GM06990 (cell line): ENCODE results near the gene AXL.
"Not testable (repeated sequence)": the region's sequence is repeated elsewhere in the genome, so short reads cannot be mapped to it uniquely, and the experiment has no call there.

Experiments used
- DNase-seq: peaks from one replicate; pipeline ENCODE4 v3.0.0-alpha.2; 2011; ENCODE audit not compliant: insufficient read length; ENCODE audit errors: extremely low read depth
- H3K27me3 ChIP-seq: replicated peaks from 2 replicates; pipeline ENCODE4 v1.6.0; 2011; ENCODE audit warnings: low read length; ENCODE audit not compliant: control insufficient read depth, insufficient read depth
- H3K36me3 ChIP-seq: 2 replicates; pipeline ENCODE4 v1.5.1; 2011; ENCODE audit warnings: low read length; ENCODE audit not compliant: control insufficient read depth, insufficient read depth
- H3K4me3 ChIP-seq: replicated peaks from 2 replicates; pipeline ENCODE4 v1.5.1; 2011; ENCODE audit warnings: low read depth, mild to moderate bottlenecking, control low read depth, low read length
- TF ChIP-seq, protein P1 (sequence below): IDR thresholded peaks from 2 replicates; pipeline ENCODE4 v1.5.1; 2011; ENCODE audit warnings: low read length, control low read depth, mild to moderate bottlenecking, inconsistent platforms; ENCODE audit not compliant: insufficient read depth, poor library complexity, severe bottlenecking

AXL gene

GRCh38 chr19:41194157-41194552 lies 24.9 kb upstream of the AXL start:
- TF ChIP-seq, protein P1, sequence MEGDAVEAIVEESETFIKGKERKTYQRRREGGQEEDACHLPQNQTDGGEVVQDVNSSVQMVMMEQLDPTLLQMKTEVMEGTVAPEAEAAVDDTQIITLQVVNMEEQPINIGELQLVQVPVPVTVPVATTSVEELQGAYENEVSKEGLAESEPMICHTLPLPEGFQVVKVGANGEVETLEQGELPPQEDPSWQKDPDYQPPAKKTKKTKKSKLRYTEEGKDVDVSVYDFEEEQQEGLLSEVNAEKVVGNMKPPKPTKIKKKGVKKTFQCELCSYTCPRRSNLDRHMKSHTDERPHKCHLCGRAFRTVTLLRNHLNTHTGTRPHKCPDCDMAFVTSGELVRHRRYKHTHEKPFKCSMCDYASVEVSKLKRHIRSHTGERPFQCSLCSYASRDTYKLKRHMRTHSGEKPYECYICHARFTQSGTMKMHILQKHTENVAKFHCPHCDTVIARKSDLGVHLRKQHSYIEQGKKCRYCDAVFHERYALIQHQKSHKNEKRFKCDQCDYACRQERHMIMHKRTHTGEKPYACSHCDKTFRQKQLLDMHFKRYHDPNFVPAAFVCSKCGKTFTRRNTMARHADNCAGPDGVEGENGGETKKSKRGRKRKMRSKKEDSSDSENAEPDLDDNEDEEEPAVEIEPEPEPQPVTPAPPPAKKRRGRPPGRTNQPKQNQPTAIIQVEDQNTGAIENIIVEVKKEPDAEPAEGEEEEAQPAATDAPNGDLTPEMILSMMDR, result no peak
- no peak for DNase-seq
- H3K36me3 ChIP-seq, result no peaks in the 10 kb centered on the region
- no peak overlapping the region for H3K4me3 ChIP-seq
- H3K27me3 ChIP-seq, result no peaks in the 10 kb centered on the region; the same call in none of the 2 replicates

DNA sequence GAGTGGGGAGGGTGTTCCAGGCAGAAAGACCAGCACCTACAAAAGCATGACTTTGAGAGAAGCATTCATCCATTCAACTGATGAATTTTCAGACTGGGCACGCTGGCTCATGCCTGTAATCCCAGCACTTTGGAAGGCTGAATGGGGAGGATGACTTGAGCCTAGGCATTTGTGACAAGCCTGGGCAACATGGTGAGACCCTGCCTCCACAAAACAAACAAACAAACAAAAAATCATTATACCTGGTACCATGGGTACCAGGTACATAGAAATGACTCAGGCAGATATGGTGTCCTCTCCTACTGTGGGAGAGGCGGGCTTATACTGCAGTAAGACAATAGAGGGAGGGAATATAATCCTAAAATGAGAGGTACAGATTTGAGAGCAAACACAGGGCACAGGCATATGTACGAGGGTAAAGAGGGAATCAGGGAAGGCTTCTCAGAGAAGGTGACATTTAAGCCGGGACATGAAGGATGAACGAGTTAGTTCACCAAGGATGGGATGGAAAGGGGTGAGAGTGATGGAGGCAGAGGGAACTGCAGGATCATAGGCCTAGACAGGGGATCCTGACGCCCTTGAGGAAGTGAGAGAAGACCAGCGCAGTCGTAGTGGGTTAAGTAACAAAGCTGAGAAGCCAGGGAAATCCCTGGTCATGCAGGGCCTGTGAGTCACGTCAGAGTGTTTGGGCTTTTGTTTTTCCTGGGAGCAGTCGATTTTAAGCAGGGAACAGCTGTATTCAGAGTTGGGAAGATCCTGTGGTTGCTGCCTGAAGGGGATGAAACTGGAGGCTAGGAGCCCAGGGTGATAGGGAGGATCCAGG lies 23.1 kb upstream of the AXL start:
- Histone ChIP-seq H3K27me3 (no peaks in the 10 kb centered on the region; the same call in none of the 2 replicates), H3K36me3 (no peaks in the 10 kb centered on the region), H3K4me3 (no peak overlapping the region)
- DNase-seq, result no peak
- TF ChIP-seq, protein P1, result no peak

DNA sequence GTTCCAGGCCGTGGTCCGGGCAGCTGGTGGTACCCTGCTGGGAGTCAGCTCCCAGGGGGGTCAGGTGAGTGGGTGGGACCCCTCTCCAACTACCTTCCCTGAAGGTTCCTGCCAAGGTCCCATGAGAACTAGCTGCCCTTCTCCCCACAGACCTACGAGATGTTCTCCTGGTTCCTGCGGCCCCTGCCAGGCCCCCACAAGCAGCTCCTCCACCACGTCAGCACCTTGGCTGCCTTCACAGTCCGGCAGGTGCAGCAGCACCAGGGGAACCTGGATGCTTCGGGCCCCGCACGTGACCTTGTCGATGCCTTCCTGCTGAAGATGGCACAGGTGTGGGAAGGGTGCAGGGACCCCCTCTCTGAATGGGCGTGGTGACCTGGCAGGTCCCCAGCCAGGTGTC lies 20.5 kb upstream of the AXL start:
- DNase-seq, result no peak
- H3K4me3 ChIP-seq, result no peak overlapping the region
- TF ChIP-seq, protein P1, result no peak
- no peaks in the 10 kb centered on the region; the same call in 1 of the 2 replicates for H3K27me3 ChIP-seq
- no peaks in the 10 kb centered on the region for H3K36me3 ChIP-seq

DNA sequence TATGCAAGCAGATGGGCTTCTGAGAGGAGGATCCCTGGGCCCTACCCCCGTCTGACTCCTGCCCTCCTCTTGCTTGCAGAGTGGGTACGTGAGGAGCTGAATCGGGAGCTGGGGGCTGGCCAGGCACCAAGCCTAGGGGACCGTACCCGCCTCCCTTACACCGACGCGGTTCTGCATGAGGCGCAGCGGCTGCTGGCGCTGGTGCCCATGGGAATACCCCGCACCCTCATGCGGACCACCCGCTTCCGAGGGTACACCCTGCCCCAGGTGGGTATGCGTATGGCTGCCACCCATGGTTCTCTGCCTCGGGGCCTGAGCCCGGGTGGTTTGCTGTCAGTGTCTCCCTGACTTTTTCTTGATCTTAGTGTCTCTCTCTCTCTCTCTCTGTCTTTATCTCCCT lies 15.7 kb upstream of the AXL start:
- TF ChIP-seq, protein P1, result no peak
- Histone ChIP-seq H3K27me3 (no peaks in the 10 kb centered on the region; the same call in 1 of the 2 replicates), H3K36me3 (no peaks in the 10 kb centered on the region), H3K4me3 (no peak overlapping the region)
- DNase-seq, result no peak

- H3K36me3 ChIP-seq, H3K27me3 ChIP-seq, H3K4me3 ChIP-seq: not testable (repeated sequence)
- peak; percentile 31 for DNase-seq
- TF ChIP-seq, protein P1, result peak; percentile 87
Measured at GRCh38 chr19:41204338-41204737, 14.7 kb upstream of the AXL start.

- Histone ChIP-seq H3K27me3 (no peaks in the 10 kb centered on the region; the same call in 1 of the 2 replicates), H3K36me3 (no peaks in the 10 kb centered on the region), H3K4me3 (no peak overlapping the region)
- no peak for DNase-seq
- TF ChIP-seq, protein P1, result no peak
Measured at GRCh38 chr19:41205995-41206394, 13.0 kb upstream of the AXL start.
